ES-I3 (cell line): Measurements from ENCODE around the gene STH.
"Not testable (repeated sequence)": the region's sequence is repeated elsewhere in the genome, so short reads cannot be mapped to it uniquely, and the experiment has no call there.

Source experiments
- H3K36me3 ChIP-seq: 2 replicates; pipeline ENCODE4 v1.6.1; 2013; ENCODE audit warnings: mild to moderate bottlenecking, low read length, control low read depth, moderate library complexity; ENCODE audit not compliant: insufficient read depth
- H3K4me1 ChIP-seq: 2 replicates; pipeline ENCODE4 v1.6.1; 2013; ENCODE audit warnings: mild to moderate bottlenecking, control low read depth, low read length; ENCODE audit not compliant: insufficient read depth
- H3K9ac ChIP-seq: 2 replicates; pipeline ENCODE4 v1.6.1; 2013; ENCODE audit warnings: low read depth, mild to moderate bottlenecking, low read length, moderate library complexity
- H3K9me3 ChIP-seq: 2 replicates; pipeline ENCODE4 v1.6.1; 2013; ENCODE audit warnings: mild to moderate bottlenecking, low read length, moderate library complexity; ENCODE audit not compliant: control insufficient read depth, insufficient read depth

The STH gene

DNA sequence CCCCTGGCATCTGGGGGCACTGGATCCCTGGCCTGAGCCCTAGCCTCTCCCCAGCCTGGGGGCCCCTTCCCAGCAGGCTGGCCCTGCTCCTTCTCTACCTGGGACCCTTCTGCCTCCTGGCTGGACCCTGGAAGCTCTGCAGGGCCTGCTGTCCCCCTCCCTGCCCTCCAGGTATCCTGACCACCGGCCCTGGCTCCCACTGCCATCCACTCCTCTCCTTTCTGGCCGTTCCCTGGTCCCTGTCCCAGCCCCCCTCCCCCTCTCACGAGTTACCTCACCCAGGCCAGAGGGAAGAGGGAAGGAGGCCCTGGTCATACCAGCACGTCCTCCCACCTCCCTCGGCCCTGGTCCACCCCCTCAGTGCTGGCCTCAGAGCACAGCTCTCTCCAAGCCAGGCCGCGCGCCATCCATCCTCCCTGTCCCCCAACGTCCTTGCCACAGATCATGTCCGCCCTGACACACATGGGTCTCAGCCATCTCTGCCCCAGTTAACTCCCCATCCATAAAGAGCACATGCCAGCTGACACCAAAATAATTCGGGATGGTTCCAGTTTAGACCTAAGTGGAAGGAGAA, 13.5 kb downstream of the STH start:
- Histone ChIP-seq H3K4me1 (no peaks in the 10 kb centered on the region), H3K36me3 (no peaks in the 10 kb centered on the region), H3K9me3 (no peaks in the 10 kb centered on the region), H3K9ac (no peak overlapping the region)

DNA sequence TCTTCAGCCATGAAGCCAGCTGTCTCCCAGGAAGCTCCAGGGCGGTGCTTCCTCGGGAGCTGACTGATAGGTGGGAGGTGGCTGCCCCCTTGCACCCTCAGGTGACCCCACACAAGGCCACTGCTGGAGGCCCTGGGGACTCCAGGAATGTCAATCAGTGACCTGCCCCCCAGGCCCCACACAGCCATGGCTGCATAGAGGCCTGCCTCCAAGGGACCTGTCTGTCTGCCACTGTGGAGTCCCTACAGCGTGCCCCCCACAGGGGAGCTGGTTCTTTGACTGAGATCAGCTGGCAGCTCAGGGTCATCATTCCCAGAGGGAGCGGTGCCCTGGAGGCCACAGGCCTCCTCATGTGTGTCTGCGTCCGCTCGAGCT, 14.1 kb downstream of the STH start:
- Histone ChIP-seq H3K4me1 (no peaks in the 10 kb centered on the region), H3K36me3 (no peaks in the 10 kb centered on the region), H3K9me3 (no peaks in the 10 kb centered on the region), H3K9ac (no peak overlapping the region)

GRCh38 chr17:46013502-46014165, 14.6 kb downstream of the STH start:
- no peak overlapping the region for H3K9ac ChIP-seq
- peaks cover 2% of the 10 kb centered on the region; the same call in 1 of the 2 replicates for H3K9me3 ChIP-seq
- no peaks in the 10 kb centered on the region for H3K4me1 ChIP-seq
- H3K36me3 ChIP-seq, result no peaks in the 10 kb centered on the region

DNA sequence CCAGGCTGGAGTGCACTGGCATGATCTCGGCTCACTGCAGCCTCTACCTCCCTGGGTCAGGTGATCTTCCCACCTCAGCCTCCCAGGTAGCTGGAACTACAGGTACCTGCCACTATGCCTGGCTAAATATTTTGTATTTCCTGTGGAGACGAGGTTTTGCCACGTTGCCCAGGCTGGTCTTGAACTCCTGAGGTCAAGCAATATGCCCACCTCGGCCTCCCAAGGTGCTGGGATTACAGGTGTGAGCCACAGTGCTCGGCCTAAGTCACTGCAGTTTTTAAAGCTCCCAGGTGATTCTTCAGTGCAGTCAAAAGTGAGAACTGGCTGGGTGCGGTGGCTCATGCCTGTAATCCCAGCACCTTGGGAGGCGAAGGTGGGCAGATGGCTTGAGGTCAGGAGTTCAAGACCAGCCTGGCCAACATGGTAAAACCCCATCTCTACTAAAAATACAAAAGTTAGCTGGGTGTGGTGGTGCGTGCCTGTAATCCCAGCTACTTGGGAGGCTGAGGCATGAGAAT, 20.4 kb downstream of the STH start:
- not testable (repeated sequence) for H3K9me3 ChIP-seq, H3K4me1 ChIP-seq, H3K36me3 ChIP-seq, H3K9ac ChIP-seq

DNA sequence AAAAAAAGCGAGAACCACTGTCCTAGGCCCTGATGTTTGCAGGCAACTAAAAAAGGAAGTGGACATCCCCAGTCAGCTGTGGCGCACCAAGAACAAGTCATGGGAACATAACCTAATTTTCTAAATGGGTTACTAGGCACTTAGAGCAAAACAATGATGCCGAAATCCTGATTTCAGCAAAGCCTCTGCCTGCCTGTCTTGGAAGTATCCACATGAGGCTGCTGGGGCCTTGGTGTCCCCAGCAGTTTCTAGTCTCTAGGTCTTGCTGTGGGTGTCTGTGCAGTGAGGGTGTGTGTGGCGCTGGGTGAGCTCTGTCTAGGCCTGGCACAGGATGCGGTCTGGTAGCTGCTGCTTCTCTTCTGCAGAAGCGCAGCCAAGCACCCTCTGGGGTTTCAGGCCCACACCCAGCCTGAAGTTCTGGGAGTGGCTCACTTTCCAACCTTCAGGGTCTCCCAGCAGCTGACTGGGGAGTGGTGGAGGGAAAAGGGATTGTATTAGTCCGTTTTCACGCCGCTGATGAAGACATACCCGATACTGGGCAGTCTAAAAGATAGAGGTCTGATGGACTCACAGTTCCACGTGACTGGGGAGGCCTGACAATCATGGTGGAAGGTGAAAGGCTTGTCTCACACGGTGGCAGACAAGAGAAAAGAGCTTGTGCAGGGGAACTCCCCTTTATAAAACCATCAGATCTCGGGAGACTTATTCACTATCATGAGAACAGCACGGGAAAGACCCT, 21.1 kb downstream of the STH start:
- no peaks in the 10 kb centered on the region for H3K36me3 ChIP-seq
- no peak overlapping the region for H3K9ac ChIP-seq
- H3K9me3 ChIP-seq, result peaks cover 6% of the 10 kb centered on the region; the same call in 1 of the 2 replicates
- no peaks in the 10 kb centered on the region for H3K4me1 ChIP-seq

- Histone ChIP-seq H3K36me3 (no peaks in the 10 kb centered on the region), H3K9me3 (peaks cover 6% of the 10 kb centered on the region; the same call in 1 of the 2 replicates), H3K9ac (no peak overlapping the region), H3K4me1 (no peaks in the 10 kb centered on the region)
Observed at GRCh38 chr17:46020998-46021397, 21.9 kb downstream of the STH start.

DNA sequence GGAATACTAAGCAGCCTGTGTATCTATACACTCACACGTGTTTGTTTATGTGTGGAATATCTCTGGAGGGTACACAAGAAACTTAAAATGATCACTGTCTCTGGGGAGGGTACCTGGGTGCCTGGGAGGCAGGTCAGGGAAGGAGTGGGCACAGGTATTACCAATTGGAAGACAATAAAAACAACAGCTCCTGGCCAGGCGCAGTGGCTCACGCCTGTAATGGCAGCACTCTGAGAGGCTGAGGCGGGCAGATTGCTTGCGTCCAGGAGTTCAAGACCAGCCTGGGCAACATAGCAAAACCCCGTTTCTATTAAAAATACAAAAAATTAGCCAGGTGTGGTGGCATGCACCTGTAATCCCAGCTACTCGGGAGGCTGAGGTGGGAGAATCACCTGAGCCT, 24.3 kb downstream of the STH start:
- not testable (repeated sequence) for H3K36me3 ChIP-seq

DNA sequence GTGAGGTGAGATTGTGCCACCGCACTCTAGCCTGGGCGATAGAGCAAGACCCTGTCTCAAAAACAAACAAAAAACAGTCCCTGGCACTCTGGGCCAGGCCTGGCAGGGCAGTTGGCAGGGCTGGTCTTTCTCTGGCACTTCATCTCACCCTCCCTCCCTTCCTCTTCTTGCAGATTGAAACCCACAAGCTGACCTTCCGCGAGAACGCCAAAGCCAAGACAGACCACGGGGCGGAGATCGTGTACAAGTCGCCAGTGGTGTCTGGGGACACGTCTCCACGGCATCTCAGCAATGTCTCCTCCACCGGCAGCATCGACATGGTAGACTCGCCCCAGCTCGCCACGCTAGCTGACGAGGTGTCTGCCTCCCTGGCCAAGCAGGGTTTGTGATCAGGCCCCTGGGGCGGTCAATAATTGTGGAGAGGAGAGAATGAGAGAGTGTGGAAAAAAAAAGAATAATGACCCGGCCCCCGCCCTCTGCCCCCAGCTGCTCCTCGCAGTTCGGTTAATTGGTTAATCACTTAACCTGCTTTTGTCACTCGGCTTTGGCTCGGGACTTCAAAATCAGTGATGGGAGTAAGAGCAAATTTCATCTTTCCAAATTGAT, 24.8 kb downstream of the STH start:
- no peaks in the 10 kb centered on the region for H3K36me3 ChIP-seq

More for the DNA sequence above, 24.3 kb downstream of the STH start:
- peaks cover 16% of the 10 kb centered on the region for H3K4me1 ChIP-seq
- not testable (repeated sequence) for H3K9me3 ChIP-seq, H3K9ac ChIP-seq

DNA sequence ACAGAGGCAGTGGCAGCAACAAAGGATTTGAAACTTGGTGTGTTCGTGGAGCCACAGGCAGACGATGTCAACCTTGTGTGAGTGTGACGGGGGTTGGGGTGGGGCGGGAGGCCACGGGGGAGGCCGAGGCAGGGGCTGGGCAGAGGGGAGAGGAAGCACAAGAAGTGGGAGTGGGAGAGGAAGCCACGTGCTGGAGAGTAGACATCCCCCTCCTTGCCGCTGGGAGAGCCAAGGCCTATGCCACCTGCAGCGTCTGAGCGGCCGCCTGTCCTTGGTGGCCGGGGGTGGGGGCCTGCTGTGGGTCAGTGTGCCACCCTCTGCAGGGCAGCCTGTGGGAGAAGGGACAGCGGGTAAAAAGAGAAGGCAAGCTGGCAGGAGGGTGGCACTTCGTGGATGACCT, 25.5 kb downstream of the STH start:
- Histone ChIP-seq H3K4me1 (peaks cover 23% of the 10 kb centered on the region), H3K9me3 (no peaks in the 10 kb centered on the region), H3K9ac (no peak overlapping the region), H3K36me3 (no peaks in the 10 kb centered on the region)

More for the DNA sequence above, 24.8 kb downstream of the STH start:
- no peak overlapping the region for H3K9ac ChIP-seq
- 0 out of 2 replicates have a peak, but pooled peaks cover under 1% of the 10 kb centered on the region for H3K9me3 ChIP-seq
- peaks cover 21% of the 10 kb centered on the region for H3K4me1 ChIP-seq

- H3K9me3 ChIP-seq, result no peaks in the 10 kb centered on the region
- peaks cover 23% of the 10 kb centered on the region for H3K4me1 ChIP-seq
- H3K9ac ChIP-seq, result no peak overlapping the region
- no peaks in the 10 kb centered on the region for H3K36me3 ChIP-seq
Observed at GRCh38 chr17:46025060-46025459, 26.0 kb downstream of the STH start.

DNA sequence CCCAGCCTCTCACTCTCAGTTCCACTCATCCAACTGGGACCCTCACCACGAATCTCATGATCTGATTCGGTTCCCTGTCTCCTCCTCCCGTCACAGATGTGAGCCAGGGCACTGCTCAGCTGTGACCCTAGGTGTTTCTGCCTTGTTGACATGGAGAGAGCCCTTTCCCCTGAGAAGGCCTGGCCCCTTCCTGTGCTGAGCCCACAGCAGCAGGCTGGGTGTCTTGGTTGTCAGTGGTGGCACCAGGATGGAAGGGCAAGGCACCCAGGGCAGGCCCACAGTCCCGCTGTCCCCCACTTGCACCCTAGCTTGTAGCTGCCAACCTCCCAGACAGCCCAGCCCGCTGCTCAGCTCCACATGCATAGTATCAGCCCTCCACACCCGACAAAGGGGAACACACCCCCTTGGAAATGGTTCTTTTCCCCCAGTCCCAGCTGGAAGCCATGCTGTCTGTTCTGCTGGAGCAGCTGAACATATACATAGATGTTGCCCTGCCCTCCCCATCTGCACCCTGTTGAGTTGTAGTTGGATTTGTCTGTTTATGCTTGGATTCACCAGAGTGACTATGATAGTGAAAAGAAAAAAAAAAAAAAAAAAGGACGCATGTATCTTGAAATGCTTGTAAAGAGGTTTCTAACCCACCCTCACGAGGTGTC, 26.6 kb downstream of the STH start:
- no peak overlapping the region for H3K9ac ChIP-seq
- H3K9me3 ChIP-seq, result no peaks in the 10 kb centered on the region
- peaks cover 23% of the 10 kb centered on the region for H3K4me1 ChIP-seq
- H3K36me3 ChIP-seq, result peaks cover 3% of the 10 kb centered on the region; the same call in 1 of the 2 replicates

GRCh38 chr17:46026166-46027047, 27.4 kb downstream of the STH start:
- Histone ChIP-seq H3K9me3 (no peaks in the 10 kb centered on the region), H3K9ac (no peak overlapping the region), H3K36me3 (peaks cover 8% of the 10 kb centered on the region), H3K4me1 (peaks cover 23% of the 10 kb centered on the region)
